GDM1 (cell line): ENCODE measurements around the gene STPG1.

Source experiments
- DNase-seq: peaks from one replicate; lab custom pipeline; 2025; lab: John Stamatoyannopoulos, UW

Gene STPG1

GRCh38 chr1:24317956-24318614, 95.5 kb downstream of the STPG1 start:
- DNase-seq = no peak

DNA sequence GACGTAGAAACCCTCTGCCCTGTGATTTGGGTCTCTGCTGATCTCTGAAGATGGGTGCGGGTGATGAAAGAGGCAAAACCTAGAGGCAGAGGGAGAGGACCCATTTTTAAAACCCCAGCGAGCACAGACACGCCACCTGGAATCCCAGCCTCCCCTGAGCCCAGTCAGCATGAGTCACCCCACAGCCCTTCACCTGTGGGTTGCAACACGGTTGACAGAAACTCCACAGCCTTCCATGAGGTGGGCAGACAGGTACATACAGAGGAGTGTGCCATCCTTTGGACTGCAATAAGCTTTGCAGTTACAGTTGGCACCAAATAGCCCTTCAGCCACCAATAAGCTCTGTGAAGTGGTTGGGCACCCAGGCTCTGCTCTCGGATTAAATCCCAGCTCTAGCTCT, 96.5 kb downstream of the STPG1 start:
- DNase-seq = no peak

- peak; percentile 5 for DNase-seq
These were observed 96.9 kb downstream of the STPG1 start for GRCh38 chr1:24316645-24317044.

DNA sequence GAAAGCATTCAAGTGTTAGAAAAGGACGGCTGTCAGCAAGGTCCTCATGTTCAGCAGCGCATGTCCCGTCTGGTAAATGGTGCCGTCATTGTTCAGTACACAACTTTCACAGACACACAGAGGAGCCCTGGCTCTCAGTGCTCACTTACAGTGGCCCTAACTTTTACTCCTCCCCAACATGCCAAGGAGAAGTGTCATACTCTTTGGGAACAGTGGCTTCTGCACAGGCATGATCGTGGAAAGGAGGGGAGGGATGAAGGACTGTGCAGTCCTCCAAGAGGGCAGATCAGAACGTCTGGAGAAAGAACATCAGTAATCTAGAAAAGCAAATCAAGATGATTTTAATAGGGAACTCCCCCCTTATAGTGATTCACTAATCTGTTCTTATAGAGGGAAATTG, 98.2 kb downstream of the STPG1 start:
- no peak for DNase-seq

GRCh38 chr1:24311741-24312140, 101.8 kb downstream of the STPG1 start:
- no peak for DNase-seq

DNA sequence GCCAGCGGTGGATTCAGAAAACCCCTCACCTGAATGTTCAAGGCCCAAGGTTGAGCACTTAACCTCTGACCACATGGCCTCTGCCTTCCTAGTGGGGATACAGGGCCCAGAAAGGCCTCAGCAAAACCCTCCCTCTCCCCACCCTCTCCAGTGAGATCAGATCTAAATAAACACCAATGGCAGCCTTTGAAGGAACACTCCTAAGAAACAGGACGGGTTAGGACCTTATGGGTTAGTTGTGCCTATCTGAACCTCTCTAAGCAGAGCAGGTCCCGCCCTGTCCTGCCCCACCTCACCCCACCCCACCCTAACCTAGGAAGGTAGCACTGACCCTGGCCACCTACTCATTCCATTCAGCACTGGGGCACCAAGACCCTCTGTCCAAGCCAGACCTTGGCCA, 102.3 kb downstream of the STPG1 start:
- no peak for DNase-seq

DNA sequence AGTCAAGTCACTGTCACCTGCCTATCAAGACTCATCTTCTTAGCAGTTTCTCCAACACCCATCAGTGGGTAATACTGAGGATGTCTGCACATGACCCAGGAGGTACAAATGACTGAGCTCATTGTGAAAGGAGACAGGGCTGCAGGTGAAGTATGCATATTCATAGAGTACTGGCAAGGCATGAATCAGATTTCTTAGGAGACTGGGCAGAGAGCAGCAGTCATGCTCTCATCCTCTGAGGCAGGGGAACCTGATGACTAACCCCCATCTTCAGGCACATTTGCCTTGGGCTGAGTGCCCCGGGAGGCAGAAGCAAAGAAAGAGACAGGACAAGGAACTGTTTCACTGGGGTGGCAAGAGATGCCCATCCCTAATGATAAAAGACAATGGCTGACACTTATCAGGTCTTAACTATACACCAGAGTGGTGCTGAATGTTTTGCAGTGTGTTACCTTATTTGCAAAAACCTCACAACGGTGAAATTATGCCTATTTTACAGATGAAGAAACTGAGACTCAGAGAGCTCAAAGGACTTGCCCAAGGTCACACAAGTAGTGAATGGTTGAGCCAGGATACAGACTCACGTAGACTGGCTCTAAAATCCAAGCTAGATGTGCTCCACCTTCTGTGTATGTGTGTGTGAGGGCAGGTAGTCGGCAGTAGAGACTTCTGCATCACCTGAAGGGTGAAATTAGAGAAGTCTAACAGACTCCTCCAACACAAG, 103.7 kb downstream of the STPG1 start:
- DNase-seq = no peak

DNA sequence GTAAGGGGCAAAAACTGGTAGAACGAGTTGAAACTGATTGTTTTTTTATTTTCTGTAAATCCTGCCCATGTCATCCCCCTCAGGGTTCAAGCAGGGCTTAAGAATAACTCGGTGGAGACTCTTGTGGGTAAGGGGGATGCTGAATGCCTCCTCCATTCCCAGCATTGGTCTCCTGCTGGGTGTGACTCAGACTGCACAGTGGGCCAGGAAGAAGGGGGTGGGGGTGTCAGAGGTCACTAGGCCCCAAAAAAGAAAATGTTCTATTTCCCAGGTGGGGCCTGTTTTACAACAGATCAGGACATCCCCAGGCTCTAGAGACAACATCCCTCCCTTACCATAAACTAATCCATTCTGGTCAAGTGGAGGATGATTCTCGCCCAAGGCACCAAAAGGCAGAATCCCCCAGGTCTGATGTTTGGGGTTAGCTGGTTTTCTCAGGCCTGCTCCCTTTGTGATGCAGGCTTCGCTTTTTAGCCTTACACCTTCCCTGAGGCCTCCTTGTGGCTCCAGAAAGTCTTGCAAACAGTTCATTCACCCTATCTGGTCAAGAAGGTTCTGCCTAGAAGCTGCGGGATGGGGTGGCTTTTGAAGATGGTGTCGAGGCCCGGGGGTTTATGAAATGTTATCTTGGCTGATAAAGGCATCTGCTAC, 105.1 kb downstream of the STPG1 start:
- no peak for DNase-seq
